ENCODE results near the gene TFAP2C.
"Not testable (repeated sequence)": the region's sequence is repeated elsewhere in the genome, so short reads cannot be mapped to it uniquely, and the experiment has no call there.

Gene TFAP2C

GRCh38 chr20:56657879-56658278, 28.8 kb downstream of the TFAP2C start:
- no peak for DNase-seq

- not testable (repeated sequence) for DNase-seq
Measured at GRCh38 chr20:56658341-56658947, 29.3 kb downstream of the TFAP2C start.

DNA sequence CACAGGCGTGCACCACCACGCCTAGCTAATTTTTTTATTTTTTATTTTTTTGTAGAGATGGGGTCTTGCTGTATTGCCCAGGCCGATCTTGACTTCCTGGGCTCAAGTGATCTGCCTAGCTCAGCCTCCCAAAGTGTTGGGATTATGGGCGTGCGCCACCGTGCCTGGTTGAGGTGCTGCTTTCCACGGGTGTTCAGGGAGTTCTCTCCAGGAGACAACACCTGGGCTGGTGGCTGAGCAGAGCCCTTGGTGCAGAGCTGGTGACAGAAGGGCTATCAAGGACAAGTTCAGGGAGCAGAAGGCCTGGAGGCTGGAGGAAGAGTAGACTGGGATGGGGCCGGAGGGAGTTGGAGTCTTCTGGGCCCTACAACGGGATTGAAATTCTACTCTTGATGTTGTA, 34.6 kb downstream of the TFAP2C start:
- DNase-seq, result no peak

DNA sequence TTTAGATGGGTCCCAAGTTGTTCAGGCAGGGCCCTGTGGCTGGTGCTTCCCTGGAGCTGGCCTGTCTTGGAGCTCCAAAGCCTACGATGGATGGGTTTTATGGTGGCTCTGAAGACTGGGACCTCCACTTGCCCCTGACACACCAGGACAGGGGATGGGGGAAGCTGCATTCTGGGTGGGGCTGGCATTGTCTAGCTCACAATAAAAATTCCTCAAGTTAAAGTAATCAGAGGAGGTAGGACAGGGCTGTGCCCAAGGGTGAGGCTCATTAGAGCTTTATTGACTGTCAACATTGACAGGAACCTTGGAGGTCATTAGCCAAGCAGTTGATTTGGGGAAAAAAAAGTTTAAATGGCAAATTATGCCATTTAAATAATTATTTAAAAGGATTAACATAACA, 35.7 kb downstream of the TFAP2C start:
- DNase-seq, result no peak

- no peak for DNase-seq
Measured at GRCh38 chr20:56665806-56666205, 36.7 kb downstream of the TFAP2C start.

DNA sequence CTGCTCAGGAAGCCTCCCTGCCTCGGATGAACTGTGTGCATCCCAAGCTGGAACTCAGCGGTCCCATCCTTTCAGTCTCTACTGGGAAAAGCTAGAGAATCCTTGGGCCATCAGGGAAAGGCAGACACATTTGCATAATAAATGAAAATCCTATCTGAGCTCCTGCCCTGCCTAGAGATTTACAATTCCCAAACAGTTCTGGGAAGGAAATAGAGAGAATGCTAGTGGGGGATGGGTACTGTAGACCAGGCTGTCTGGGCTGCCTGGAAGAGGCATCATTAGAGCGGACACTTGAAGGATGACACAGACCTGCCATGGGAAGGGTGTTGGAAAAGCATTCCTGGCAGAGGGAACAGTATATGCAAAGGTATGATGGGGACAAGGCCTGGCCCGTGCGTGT, 44.3 kb downstream of the TFAP2C start:
- DNase-seq, result no peak

DNA sequence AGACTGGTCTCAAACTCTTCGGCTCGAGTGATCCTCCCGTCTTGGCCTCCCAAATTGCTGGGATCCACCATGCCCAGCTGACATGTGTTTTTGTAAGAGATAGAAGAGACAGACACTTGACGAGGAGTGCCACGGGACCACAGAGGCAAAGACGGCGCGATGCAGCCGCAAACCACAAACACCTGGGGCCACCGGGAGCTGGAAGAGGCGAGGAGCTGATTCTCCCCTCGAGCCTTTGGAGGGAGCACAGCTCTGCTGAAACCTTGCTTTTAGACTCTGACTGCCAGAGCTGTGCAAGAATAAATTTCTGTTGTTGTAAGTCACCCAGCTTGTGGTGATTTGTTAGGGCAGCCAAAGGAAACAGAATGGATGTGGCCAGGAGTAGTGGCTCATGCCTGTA, 46.9 kb downstream of the TFAP2C start:
- DNase-seq, result no peak

DNA sequence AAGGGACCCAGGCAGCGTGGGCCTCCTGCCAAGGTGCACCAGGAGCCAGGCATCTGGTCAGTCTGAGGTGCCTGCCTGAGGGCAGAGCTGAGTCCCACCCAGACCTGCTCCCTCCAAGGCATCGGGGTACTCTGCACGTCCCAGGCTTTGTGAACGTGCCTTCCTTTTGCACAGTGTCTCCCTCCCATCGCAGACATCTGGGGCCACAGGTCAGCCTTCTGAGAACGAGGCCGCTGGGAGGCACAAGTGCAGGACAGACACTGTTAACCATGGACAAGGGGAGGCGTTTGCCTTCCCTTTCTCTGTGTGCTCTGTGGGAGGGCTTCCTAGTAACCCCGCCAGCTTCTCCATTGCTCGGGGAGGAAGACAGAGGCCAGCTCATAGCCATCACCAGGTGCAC, 47.6 kb downstream of the TFAP2C start:
- no peak for DNase-seq

- DNase-seq, result no peak
Measured at GRCh38 chr20:56683077-56683865, 54.2 kb downstream of the TFAP2C start.

- DNase-seq, result no peak
Measured at GRCh38 chr20:56685879-56686278, 56.8 kb downstream of the TFAP2C start.

- DNase-seq, result no peak
Measured at GRCh38 chr20:56687061-56687460, 58.0 kb downstream of the TFAP2C start.

GRCh38 chr20:56688106-56688505, 59.0 kb downstream of the TFAP2C start:
- no peak for DNase-seq

Measured in activated CD8-positive, alpha-beta memory T cell treated with anti-CD3 and anti-CD28 coated beads, Interleukin-2, amount 50 U/mL, for 48 hours (primary cell).